ENCODE results near the gene ONECUT3.

The ONECUT3 gene

GRCh38 chr19:1814833-1815604 lies 61.7 kb downstream of the ONECUT3 start:
- no peak for TF ChIP-seq HDGF (IDR thresholded peaks at IDR 0.05; ENCODE audit: borderline replicate concordance)
- TF ChIP-seq L3MBTL2 (conservative IDR thresholded peaks at IDR 0.05), result no peak
- TF ChIP-seq FOXM1 (IDR thresholded peaks at IDR 0.05; ENCODE audit: borderline replicate concordance), result no peak
- no peak for TF ChIP-seq ZNF384 (IDR thresholded peaks at IDR 0.05)
- no peak for TF ChIP-seq FOXA1 (IDR thresholded peaks at IDR 0.05)
- no peak for TF ChIP-seq ARNT (IDR thresholded peaks at IDR 0.05)
- no peak for TF ChIP-seq BHLHE40 (IDR thresholded peaks at IDR 0.05; ENCODE audit: borderline replicate concordance)
- TF ChIP-seq SP1 (IDR thresholded peaks at IDR 0.05), result no peak
- no peak for TF ChIP-seq LEF1 (IDR thresholded peaks at IDR 0.05; ENCODE audit: borderline replicate concordance)
- no peak for TF ChIP-seq CTBP1 (IDR thresholded peaks at IDR 0.05; ENCODE audit: borderline replicate concordance)
- no peak for TF ChIP-seq ELF4 (IDR thresholded peaks at IDR 0.05)
- ChIA-PET CTCF (interaction anchor here (1.7 to 2.7 kb wide), 2 partner anchors 11 to 23 kb away, joined by 4 to 8 read pairs; no protein-coding TSS in a partner anchor), POLR2A (no interaction called here)
- DNase-seq (ENCODE audit: extremely low spot score), result no peak

DNA sequence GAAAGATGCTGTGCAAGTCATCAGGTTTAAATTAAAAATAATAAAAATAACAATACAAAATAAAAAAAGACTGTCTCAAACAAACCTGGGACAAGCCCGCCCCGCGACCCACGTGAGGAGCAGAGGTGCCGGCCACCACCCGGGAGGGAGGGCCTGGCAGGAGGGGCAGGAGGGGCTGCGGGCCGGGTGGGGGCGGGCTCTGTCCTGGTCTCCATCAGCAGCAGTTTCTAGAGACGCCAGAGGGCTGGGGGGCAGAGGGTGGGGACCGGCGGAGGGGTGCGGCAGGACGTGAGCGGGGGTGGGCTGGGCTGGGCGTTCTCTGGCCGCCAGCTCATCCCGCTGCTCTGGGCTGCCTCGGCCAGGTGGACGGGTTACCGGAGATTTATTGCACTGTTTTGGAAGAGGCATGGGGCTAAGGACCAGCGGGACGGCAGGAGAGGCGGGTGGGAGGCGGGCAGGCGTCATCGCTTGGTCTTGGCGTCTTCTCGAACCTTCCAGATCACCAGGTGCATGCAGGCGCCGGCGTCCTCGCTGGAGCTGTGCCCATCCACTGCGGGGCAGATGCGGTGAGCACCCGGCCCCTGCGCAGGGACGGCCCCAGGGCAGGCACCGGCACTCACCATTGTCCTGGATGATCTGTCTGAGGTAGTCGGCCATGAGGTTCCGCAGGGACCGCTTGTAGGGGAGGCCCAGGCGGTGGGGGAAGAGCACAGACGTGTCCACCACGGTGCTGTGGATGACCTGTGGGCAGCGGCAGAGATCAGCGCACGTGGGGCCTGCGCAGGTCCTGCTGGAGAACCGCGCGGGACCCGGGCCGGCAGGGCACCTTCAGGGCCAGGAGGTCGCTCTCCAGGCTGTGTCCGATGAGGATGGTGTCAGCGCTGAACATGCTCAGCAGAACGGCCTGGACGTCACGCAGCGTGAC lies 62.6 kb downstream of the ONECUT3 start:
- TF ChIP-seq FOXM1 (IDR thresholded peaks at IDR 0.05; ENCODE audit: borderline replicate concordance), result no peak
- no peak for TF ChIP-seq TARDBP (IDR thresholded peaks at IDR 0.05)
- TF ChIP-seq ARNT (IDR thresholded peaks at IDR 0.05), result no peak
- TF ChIP-seq HDGF (IDR thresholded peaks at IDR 0.05; ENCODE audit: borderline replicate concordance), result no peak
- TF ChIP-seq BHLHE40 (IDR thresholded peaks at IDR 0.05; ENCODE audit: borderline replicate concordance), result no peak
- TF ChIP-seq FOXK2 (IDR thresholded peaks at IDR 0.05), result no peak
- no peak for TF ChIP-seq ZNF384 (IDR thresholded peaks at IDR 0.05)
- TF ChIP-seq, protein P1, sequence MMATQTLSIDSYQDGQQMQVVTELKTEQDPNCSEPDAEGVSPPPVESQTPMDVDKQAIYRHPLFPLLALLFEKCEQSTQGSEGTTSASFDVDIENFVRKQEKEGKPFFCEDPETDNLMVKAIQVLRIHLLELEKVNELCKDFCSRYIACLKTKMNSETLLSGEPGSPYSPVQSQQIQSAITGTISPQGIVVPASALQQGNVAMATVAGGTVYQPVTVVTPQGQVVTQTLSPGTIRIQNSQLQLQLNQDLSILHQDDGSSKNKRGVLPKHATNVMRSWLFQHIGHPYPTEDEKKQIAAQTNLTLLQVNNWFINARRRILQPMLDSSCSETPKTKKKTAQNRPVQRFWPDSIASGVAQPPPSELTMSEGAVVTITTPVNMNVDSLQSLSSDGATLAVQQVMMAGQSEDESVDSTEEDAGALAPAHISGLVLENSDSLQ (IDR thresholded peaks at IDR 0.05), result no peak
- no peak for TF ChIP-seq CTBP1 (IDR thresholded peaks at IDR 0.05; ENCODE audit: borderline replicate concordance)
- no peak for TF ChIP-seq SP1 (IDR thresholded peaks at IDR 0.05)
- no peak for TF ChIP-seq ELF4 (IDR thresholded peaks at IDR 0.05)
- TF ChIP-seq FOXA1 (IDR thresholded peaks at IDR 0.05), result no peak
- TF ChIP-seq LEF1 (IDR thresholded peaks at IDR 0.05; ENCODE audit: borderline replicate concordance), result no peak
- TF ChIP-seq SUZ12 (IDR thresholded peaks at IDR 0.05), result no peak
- TF ChIP-seq NFRKB (IDR thresholded peaks at IDR 0.05), result no peak
- TF ChIP-seq L3MBTL2 (conservative IDR thresholded peaks at IDR 0.05), result no peak
- DNase-seq (ENCODE audit: extremely low spot score), result no peak
- ChIA-PET POLR2A (no interaction called here), CTCF (interaction anchor here (2.7 kb wide), 1 partner anchor 10 kb away, joined by 8 read pairs; no protein-coding TSS in a partner anchor)

DNA sequence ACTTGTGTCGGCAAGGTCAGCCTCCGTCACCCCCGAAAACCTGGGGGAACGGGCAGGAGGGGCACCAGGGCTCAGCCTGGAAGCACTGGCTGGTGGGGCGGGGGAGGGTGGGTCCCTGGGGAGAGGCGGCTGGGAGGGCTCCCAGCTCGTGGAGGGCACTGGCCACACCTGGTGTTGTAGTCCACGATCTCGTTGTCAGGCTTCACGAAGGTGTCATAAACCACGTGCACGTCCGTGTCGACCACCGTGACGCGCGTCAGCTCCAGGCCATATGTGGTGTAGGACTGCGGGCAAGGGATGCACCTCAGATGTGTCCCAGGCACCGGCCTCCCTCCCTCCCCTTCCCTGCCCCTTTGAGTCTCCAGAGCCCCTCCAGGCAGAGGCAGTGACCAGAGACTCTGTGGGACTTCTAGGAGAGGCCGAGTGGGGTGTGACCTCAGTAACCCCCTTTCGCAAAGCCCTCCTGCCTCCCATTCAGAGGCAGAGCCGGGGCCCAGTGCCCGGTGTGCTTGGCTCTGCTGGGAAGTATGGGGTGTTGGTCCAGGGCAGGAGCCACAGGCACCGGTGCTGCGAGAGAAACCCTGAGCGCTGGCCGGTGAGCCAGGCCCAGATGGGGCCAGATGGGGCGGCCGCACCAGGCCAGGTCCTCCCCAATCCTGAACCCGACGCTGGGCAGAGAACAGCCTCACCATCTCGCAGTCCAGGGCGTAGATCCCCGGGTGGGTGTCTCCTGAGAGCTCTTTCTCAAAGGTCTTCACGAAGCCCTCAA lies 63.4 kb downstream of the ONECUT3 start:
- TF ChIP-seq ZNF384 (IDR thresholded peaks at IDR 0.05) (no peak), ARNT (IDR thresholded peaks at IDR 0.05) (no peak), NFRKB (IDR thresholded peaks at IDR 0.05) (no peak), HDGF (IDR thresholded peaks at IDR 0.05; ENCODE audit: borderline replicate concordance) (no peak), CTBP1 (IDR thresholded peaks at IDR 0.05; ENCODE audit: borderline replicate concordance) (no peak), L3MBTL2 (conservative IDR thresholded peaks at IDR 0.05) (no peak), SP1 (IDR thresholded peaks at IDR 0.05) (no peak), SUZ12 (IDR thresholded peaks at IDR 0.05) (no peak), FOXK2 (IDR thresholded peaks at IDR 0.05) (no peak)
- TF ChIP-seq, protein P1 (IDR thresholded peaks at IDR 0.05), result no peak
- CTCF ChIA-PET, result interaction anchor here (1.0 kb wide), 1 partner anchor 10 kb away, joined by 3 read pairs; no protein-coding TSS in a partner anchor
- no peak for DNase-seq (ENCODE audit: extremely low spot score)
- POLR2A ChIA-PET, result no interaction called here

DNA sequence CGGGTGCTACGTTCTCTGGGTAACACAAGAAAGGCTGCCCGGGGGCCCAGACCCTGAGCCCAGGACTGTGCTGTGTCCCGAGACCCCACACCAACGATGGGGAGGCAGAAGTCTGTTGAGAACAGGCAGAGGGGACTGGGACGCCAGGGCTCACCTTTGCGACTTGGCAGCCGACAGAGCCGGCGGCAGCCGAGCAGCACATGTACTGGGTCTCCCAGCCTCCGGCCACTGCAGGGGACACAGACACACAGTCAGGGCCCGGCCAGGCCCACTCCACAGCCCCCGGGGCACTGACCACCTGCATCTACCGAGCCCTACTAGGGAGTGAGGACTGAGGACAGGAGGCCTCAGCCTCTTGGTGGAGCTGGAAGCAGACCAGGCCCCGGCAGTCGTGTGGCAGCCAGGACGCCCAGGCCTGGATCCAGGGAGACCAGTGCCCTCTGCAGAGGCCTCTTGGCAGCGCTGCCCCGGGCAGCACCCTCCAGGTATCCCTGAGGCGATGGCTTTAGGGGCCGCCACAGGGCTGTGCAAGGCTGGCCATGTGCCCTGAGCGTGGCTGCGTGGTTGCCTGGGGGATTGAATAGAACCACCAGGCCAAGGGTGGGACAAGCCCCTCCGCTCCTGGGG lies 64.4 kb downstream of the ONECUT3 start:
- DNase-seq (ENCODE audit: extremely low spot score), result no peak
- ChIA-PET POLR2A (no interaction called here), CTCF (interaction anchor here (1.0 kb wide), 1 partner anchor 9 kb away, joined by 3 read pairs; no protein-coding TSS in a partner anchor)
- no peak for TF ChIP-seq ZNF384 (IDR thresholded peaks at IDR 0.05)

- ChIA-PET CTCF (interaction anchor here (1.9 kb wide), 1 partner anchor 146 kb away, joined by 5 read pairs; no protein-coding TSS in a partner anchor), POLR2A (no interaction called here)
- no peak for TF ChIP-seq L3MBTL2 (conservative IDR thresholded peaks at IDR 0.05)
- TF ChIP-seq NFRKB (IDR thresholded peaks at IDR 0.05), result no peak
- TF ChIP-seq BHLHE40 (IDR thresholded peaks at IDR 0.05; ENCODE audit: borderline replicate concordance), result no peak
- TF ChIP-seq ELF4 (IDR thresholded peaks at IDR 0.05), result no peak
- no peak for TF ChIP-seq HDGF (IDR thresholded peaks at IDR 0.05; ENCODE audit: borderline replicate concordance)
- TF ChIP-seq FOXM1 (IDR thresholded peaks at IDR 0.05; ENCODE audit: borderline replicate concordance), result no peak
- TF ChIP-seq CTBP1 (IDR thresholded peaks at IDR 0.05; ENCODE audit: borderline replicate concordance), result no peak
- no peak for TF ChIP-seq ARNT (IDR thresholded peaks at IDR 0.05)
- TF ChIP-seq, protein P1 (IDR thresholded peaks at IDR 0.05), result no peak
- no peak for TF ChIP-seq LEF1 (IDR thresholded peaks at IDR 0.05; ENCODE audit: borderline replicate concordance)
- TF ChIP-seq TARDBP (IDR thresholded peaks at IDR 0.05), result no peak
- TF ChIP-seq SP1 (IDR thresholded peaks at IDR 0.05), result no peak
- no peak for TF ChIP-seq SUZ12 (IDR thresholded peaks at IDR 0.05)
- no peak for TF ChIP-seq FOXK2 (IDR thresholded peaks at IDR 0.05)
- TF ChIP-seq ZNF384 (IDR thresholded peaks at IDR 0.05), result no peak
- TF ChIP-seq FOXA1 (IDR thresholded peaks at IDR 0.05), result no peak
- no peak for DNase-seq (ENCODE audit: extremely low spot score)
These were observed 65.4 kb downstream of the ONECUT3 start for GRCh38 chr19:1818549-1819195.

Measured in HEK293T (cell line).